Ascending aorta (tissue), 2 donors: ENCODE results near the gene RPP14. TPM values are rescaled to one million over a fixed set of nuclear protein-coding genes. Genes with fewer than 3 reads are reported as not detected.

Experiments
- DNase-seq, 2 donors: peaks; one replicate each; pipeline ENCODE4 v3.0.0-alpha.2; 2019; ENCODE audit warnings: low spot score in 2 of 2
- H3K27ac ChIP-seq, 2 donors: fragments of 200-600 bp; sonication (generic); one replicate each; pipeline ENCODE4 v1.5.1; 2016 to 2017; ENCODE audit warnings: mild to moderate bottlenecking in 1 of 2
- H3K27me3 ChIP-seq: fragments of 200-600 bp; sonication (generic); one replicate; pipeline ENCODE4 v1.5.1; 2017
- H3K36me3 ChIP-seq, 2 donors: fragments of 200-600 bp; sonication (generic); one replicate each; pipeline ENCODE4 v1.5.1; 2016
- H3K4me1 ChIP-seq, 2 donors: fragments of 200-600 bp; sonication (generic); one replicate each; pipeline ENCODE4 v1.5.1; 2016 to 2017; ENCODE audit warnings: mild to moderate bottlenecking in 1 of 2
- H3K4me3 ChIP-seq, 2 donors: fragments of 200-600 bp; sonication (generic); one replicate each; pipeline ENCODE4 v1.5.1; 2016 to 2017; ENCODE audit warnings: mild to moderate bottlenecking in 1 of 2
- H3K9me3 ChIP-seq, 2 donors: fragments of 200-600 bp; sonication (generic); one replicate each; pipeline ENCODE4 v1.5.1; 2016
- intact Hi-C: fragments of 100-400 bp; cut with DNase I; formaldehyde crosslinking; loops from one replicate; pipeline ENCODE4 v1.15.1; 2023
- total RNA-seq: library from RNA; depleted of rRNA; stranded (reverse); fragments of >200 nt; gene quantifications from one replicate; pipeline ENCODE4 v1.1.0, GENCODE V29; 2016
- TF ChIP-seq, protein P1 (sequence below), 3 experiments: fragments of 200-600 bp in 2 of 3; fragments of 450-650 bp in 1 of 3; sonication (generic) in 2 of 3; IDR thresholded peaks; one replicate each; pipeline ENCODE4 v1.5.1; 2016 to 2019; ENCODE audit warnings: antibody characterized with exemption in 3 of 3, mild to moderate bottlenecking in 1 of 3, moderate library complexity in 1 of 3

RPP14 gene
- 32.5 TPM for total RNA-seq

GRCh38 chr3:58305882-58306711 is at the start of gene RPP14, which contains the start of gene HTD2:
RPP14 (plus strand) TSS chr3:58306245; CDS start chr3:58310330, 4,085 bp downstream.
HTD2 (plus strand) TSS chr3:58306520; CDS start chr3:58317614, 11,094 bp downstream.
- Histone ChIP-seq H3K27ac (peak within 1 kb of the TSS; percentile 96 to 97), H3K4me1 (peaks cover 7 to 21% of the 10 kb centered on the region in 2 donors), H3K9me3 (no peaks in the 10 kb centered on the region), H3K4me3 (peak within 1 kb of the TSS; percentile 77 to 86), H3K36me3 (peaks cover 6 to 11% of the 10 kb centered on the region in 2 donors), H3K27me3 (no peaks in the 10 kb centered on the region)
- TF ChIP-seq, protein P1, sequence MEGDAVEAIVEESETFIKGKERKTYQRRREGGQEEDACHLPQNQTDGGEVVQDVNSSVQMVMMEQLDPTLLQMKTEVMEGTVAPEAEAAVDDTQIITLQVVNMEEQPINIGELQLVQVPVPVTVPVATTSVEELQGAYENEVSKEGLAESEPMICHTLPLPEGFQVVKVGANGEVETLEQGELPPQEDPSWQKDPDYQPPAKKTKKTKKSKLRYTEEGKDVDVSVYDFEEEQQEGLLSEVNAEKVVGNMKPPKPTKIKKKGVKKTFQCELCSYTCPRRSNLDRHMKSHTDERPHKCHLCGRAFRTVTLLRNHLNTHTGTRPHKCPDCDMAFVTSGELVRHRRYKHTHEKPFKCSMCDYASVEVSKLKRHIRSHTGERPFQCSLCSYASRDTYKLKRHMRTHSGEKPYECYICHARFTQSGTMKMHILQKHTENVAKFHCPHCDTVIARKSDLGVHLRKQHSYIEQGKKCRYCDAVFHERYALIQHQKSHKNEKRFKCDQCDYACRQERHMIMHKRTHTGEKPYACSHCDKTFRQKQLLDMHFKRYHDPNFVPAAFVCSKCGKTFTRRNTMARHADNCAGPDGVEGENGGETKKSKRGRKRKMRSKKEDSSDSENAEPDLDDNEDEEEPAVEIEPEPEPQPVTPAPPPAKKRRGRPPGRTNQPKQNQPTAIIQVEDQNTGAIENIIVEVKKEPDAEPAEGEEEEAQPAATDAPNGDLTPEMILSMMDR (IDR thresholded peaks at IDR 0.05) = peak; percentile 92 to 98 (median 94)
- DNase-seq = peak; percentile 90 to 99
- intact Hi-C loops = loop anchor here (1.0 to 10.0 kb wide), 8 partner anchors 26 to 709 kb away; partner anchors contain the start of genes ABHD6, ARF4, DENND6A and FLNB

- H3K27me3 ChIP-seq = no peaks in the 10 kb centered on the region
- DNase-seq = no peak
- no peak overlapping the region for H3K4me3 ChIP-seq
- H3K4me1 ChIP-seq = no peaks in the 10 kb centered on the region
- H3K36me3 ChIP-seq = peaks cover 3 to 24% of the 10 kb centered on the region in 2 donors
- TF ChIP-seq, protein P1 (IDR thresholded peaks at IDR 0.05) = no peak
- intact Hi-C loops = no loop called here
- H3K27ac ChIP-seq = no peak overlapping the region
- H3K9me3 ChIP-seq = no peaks in the 10 kb centered on the region
These were observed 49.5 kb upstream of the RPP14 start for GRCh38 chr3:58256511-58256910.

DNA sequence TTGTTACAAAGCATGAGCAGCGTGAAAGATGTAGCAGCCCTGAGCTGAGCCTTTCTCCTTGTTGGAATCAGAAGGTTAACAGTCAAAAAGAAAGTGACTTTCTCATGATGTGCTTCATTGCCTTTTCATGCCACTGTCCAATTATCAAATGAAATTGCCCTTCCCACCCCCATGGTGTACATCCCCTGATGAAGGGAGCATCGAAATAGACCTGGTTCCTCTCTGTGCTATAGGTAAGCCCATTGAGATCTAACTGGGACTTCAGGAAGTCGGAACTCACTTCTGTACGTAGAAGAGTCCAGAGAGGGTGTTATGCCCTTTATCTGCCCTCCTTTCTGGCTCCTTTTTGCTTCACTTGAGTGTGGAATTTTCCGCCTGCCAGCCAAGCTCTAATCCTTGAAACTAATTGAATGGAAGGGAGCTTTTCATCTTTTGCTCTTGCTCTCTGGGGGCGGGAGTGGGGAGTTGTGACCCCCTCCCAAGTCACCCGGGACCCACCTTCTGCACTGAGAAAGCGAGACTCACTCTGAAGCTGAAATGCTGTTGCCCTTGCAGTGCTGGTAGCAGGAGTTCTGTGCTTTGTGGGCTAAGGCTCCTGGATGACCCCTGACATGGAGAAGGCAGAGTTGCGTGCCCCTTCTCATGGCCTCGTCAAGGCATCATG is 47.5 kb upstream of the RPP14 start:
- Histone ChIP-seq H3K9me3 (no peaks in the 10 kb centered on the region), H3K27ac (no peak overlapping the region), H3K27me3 (no peaks in the 10 kb centered on the region), H3K4me1 (no peaks in the 10 kb centered on the region), H3K36me3 (peaks cover 3 to 24% of the 10 kb centered on the region in 2 donors), H3K4me3 (no peak overlapping the region)
- intact Hi-C loops = no loop called here
- no peak for DNase-seq
- TF ChIP-seq, protein P1 (IDR thresholded peaks at IDR 0.05) = no peak

DNA sequence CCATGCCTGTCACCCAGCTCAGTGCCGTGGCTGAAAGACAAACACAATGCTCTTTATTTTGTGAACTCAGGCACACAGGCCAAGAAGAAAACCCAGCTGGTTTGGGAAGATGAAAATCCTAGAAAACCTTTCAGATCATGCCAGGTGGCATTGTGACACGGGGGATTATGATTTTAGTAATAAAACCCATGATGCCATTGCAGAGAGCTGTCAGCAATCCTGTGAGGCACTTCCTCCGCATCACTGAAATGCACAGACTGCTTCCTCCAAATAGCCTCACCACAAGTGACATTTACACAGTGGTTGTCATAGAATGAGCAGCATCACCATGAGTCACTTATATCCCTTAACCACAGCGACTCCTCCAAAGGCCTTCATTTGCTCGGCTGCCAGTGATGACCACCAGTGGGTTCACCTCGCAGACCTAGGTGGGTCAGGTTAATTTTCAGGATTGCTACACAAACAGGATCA is 45.7 kb upstream of the RPP14 start:
- TF ChIP-seq, protein P1 (IDR thresholded peaks at IDR 0.05) = no peak
- H3K36me3 ChIP-seq = peaks cover 3 to 24% of the 10 kb centered on the region in 2 donors
- no peak overlapping the region for H3K27ac ChIP-seq
- H3K4me3 ChIP-seq = no peak overlapping the region
- H3K4me1 ChIP-seq = no peaks in the 10 kb centered on the region
- H3K9me3 ChIP-seq = no peaks in the 10 kb centered on the region
- DNase-seq = no peak
- intact Hi-C loops = no loop called here
- H3K27me3 ChIP-seq = no peaks in the 10 kb centered on the region

DNA sequence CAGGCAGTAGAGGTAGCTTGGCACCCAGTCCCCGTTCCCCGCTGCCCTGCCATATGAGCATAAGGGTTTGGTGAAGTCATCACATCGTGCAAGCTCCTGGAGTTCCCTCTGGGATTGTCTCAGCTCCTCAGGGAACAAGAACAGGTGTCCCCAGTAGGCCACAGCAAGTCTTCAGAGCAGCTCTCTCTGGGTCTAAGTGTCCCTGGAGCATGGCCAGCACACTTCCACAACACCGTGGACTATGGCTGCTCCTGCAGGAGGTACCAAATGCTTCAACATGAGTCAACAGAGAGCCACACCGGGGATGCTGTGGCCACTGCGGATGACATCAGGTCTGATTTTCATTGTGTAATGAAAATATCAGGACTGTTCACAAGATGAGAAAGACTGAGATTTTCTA is 45.3 kb upstream of the RPP14 start:
- no peak for DNase-seq
- Histone ChIP-seq H3K4me1 (no peaks in the 10 kb centered on the region), H3K36me3 (peaks cover 3 to 24% of the 10 kb centered on the region in 2 donors), H3K9me3 (no peaks in the 10 kb centered on the region), H3K4me3 (no peak overlapping the region), H3K27me3 (no peaks in the 10 kb centered on the region), H3K27ac (no peak overlapping the region)
- intact Hi-C loops = no loop called here
- TF ChIP-seq, protein P1 (IDR thresholded peaks at IDR 0.05) = no peak
